COLO829 (cell line): ENCODE measurements around the gene PTTG1IP.
"Not testable (repeated sequence)": the region's sequence is repeated elsewhere in the genome, so short reads cannot be mapped to it uniquely, and the experiment has no call there.

Experiments
- DNase-seq: peaks from one replicate; pipeline ENCODE4 v3.0.0; 2012; ENCODE audit warnings: low spot score

PTTG1IP gene, protein sequence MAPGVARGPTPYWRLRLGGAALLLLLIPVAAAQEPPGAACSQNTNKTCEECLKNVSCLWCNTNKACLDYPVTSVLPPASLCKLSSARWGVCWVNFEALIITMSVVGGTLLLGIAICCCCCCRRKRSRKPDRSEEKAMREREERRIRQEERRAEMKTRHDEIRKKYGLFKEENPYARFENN

DNA sequence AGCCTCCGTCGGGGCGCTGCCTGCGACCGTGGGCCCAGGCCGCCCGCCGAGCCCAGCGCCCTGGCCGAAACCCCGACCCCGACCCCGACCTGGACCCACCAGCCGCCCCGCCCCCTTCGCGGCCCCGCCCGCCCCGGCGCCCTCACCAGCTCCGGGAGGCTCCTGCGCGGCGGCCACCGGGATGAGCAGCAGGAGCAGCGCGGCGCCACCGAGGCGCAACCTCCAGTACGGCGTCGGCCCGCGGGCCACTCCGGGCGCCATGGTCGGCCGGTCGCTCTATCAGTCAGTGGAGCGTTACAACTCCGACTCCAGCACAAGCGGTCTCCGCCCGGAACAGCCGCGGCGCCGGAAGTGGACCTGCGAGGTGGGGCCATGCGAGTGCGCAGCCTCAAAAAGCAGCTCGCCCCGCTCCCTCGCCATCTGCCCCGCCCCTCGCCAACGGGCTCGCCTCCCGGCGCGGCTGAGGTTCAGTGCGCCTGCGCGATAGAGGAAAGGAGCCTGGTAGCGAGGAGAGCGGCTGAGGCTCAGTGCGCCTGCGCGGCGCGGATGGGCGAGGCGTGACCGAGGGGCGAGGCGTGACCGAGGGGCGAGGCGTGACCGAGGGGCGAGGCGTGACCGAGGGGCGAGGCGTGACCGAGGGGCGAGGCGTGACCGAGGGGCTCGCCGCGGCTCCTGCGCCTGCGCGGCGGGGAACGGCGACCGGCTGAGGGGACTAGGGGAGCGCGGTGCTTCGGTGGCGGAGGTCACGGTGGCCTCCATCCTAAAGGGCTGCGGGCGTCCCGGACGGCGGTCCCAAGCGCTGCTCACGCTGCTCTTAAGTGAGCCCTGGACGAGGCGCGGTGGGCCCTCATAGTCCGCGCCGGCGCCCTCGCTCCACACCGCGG lies at the start of gene PTTG1IP:
Gene PTTG1IP, minus strand, starts transcription at position 335 of the 884 bp plus-strand sequence. Its CDS starts 74 bp downstream, at position 261.
- peak; percentile 100 for DNase-seq

DNA sequence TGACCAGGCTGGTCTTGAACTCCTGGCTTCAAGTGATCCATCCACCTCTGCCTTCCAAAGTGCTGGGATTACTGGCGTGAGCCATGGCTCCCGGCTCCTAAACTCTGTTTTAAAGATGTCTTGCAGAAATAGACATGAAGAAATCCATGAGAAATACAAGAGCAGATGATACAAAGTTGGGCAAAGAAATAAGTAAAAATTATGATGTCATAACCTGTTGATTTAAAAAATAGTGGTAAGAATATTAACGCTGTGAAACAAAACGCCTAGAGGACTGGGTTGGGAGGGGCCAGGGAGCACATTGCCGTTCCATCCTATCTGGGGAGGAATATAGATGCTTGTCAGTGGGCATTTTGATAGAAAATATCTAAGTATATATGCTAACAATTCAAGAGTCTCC lies 48.4 kb upstream of the PTTG1IP start:
- no peak for DNase-seq

DNA sequence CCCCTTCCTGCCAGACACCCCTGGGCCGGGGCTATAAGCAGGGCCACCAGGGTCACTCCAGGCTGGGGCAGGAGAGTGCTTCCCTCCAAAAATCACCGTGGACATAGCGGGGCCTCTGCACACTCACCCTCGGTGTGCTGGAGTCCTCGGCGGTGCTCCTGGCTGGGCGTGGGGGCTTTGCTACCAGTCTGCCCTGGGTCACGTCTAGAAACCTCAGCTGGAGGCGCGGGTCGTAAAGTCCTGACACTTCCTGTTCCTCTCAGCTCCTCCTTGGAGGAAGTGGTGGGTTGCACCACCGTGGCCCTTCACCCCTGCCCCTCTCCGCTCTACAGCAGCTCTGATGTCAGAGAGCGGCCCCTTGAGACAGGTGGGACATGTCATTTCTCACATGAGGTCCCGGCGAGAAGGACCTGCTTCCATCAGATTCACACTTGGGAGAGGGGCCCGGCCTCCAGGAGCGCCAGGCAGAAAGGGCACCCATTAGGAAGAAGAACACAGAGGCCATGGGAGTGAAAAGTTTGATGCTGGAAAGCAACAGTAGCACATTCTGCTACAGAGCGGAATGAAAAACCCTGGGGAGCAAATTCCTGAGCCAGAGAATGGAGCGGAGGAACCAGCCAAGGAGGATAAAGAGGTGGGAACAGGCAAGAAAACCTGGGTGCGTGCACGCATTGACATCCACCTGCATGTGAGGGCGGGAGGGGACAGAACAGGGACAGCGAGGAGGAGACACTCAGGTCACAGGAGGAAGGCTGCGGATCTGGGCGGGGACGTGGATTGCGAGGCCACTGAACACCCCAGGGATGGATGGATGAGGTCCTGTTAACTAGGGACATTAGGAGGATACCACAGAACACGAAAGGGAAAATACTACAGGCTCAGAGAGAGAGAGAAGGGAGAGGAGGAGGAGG lies 47.5 kb upstream of the PTTG1IP start, which contains the start of gene ITGB2:
Gene ITGB2, minus strand, starts transcription at position 206 of the 911 bp plus-strand sequence. CDS start 10,117 bp downstream, outside the sequence.
- no peak for DNase-seq

DNA sequence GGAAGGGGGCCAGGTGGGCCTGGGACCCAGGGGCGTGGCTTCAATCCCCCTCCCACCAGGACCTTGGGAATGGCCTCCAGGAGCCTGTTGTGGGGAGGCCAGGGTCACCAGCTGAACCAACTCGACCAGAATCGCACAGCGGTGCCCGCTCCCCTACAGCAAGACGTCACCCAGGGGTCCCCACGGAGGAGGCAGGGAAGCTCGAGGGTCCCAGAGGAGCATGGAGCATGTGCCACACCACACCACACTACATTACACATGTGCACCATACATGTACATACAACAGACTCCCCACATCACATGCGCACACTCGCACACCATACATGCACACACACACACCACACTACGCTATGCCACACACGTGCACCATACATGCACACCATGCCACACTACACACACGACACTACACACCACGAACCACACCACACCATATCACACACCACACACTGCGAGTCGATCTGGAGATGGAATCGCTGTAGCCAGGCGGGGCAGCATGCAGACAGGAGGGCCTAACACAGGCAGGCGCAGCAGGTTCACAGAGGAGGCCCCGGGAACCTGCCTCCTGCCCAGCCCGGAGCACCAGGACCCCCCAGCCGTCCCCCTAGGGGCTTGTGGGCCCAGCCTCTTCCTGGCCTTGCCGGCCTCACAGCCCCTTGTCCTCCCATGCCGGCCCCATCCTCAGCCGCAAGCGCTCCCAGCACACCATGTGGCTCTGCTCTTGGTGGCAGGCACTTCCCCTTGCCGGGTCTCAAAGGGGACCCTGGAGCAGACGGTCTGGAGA lies 46.6 kb upstream of the PTTG1IP start:
- no peak for DNase-seq

DNA sequence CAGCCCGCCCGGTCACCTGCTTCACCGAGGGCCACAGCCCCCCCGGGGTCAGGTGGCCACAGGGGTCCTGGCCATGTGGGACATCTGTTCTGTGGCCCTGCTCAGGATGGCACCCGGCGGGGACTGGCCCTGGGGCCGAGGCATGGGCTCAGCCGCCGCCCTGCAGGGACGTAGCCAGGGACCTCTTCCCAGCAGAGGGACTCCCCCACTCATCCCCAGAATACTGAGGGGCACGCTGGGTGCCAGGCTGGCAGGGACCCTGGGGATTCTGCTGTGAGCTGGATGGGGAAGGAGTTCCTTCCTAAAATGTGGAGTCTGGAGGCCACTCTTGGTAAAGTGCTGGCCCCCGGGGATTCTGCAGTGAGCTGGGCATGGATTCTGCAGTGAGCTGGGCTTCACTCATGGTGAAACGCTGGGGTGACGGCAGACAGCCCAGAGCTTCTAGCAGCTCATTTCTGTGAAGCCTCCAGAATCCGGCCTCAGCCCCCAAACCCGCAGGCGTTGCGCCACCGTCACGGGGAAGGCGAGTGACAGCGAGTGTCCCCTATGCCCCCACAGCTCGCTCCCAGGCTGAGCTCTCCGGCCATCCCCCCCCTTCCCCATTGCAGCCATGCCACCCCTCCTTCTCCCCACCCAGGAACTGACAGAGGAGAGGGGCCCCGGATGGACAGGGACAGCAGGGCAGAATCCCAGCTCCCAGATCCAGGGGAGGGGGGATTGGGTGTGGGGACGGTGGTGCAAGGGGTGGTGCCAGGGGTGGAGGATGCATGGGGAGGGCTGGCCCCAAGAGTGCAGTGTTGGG lies 45.8 kb upstream of the PTTG1IP start:
- no peak for DNase-seq

DNA sequence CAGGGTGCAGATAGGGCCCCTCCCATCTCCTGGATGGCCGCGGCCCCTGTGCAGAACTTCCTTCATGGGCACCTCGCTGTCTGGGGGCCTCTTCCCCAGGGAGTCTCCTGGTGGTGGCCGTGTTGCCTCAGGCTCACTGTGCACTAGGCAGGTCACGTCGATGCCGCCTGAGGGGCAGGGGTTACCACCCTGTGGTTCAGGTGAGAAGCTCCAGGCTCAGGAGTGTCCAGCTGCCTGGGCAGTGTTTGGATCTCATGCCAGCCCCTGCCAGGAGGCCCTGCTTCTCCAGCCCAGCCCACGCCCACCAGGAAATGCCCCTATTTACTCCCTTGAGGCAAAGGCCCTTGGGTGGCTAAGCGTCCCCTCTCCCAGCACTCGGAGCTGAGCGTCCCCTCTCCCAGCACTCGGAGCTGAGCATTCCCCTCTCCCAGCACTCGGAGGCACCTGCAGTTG lies 45.1 kb upstream of the PTTG1IP start:
- DNase-seq = no peak

DNA sequence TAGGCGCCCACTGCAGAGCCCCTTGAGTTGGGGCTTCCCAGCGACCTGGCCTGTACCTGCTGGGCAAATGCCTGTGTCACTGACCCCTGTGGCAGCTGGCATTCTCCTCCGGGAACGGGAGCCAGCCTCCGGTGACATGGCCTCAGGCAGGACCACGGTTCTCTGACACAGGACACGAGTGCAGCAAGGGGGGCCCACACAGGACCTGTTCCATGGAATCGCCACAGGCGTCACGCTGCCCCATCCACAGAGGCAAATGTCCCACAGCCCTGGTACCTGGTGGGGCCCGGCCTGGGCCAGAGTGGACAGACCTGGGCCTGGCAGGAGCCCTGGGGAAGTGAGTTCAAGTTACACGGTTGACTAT lies 44.6 kb upstream of the PTTG1IP start:
- no peak for DNase-seq

DNA sequence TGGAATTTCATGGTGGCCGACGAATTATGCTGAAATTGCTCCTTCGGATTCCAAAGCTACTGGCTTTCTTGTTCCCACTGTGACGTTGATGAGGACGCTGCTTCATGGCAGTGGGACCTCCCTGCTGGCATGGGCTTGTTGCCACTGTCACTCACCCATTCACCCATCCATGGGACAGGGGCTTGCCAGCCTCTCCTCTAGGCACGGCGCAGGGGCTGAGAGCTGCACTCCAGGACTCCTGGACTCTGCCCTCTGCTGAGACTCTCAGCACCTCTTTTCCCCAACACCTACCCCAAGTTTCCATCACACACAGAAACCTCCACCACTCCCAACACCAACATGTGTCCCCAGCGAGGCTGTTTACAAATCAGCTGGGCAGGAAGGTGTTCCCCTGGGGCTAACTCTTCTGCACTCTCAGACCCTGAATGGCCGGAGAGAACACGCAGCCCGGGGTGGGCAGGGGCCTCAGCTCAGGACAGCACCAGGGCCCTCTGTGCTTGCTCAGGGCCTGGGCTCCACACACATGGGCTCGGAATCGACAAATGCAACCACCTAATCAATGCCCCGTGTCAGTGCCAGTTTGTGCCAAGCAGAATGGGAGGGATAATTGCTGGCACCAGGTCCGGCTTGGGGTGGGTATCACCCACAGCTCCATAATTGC lies 44.1 kb upstream of the PTTG1IP start:
- DNase-seq = no peak

DNA sequence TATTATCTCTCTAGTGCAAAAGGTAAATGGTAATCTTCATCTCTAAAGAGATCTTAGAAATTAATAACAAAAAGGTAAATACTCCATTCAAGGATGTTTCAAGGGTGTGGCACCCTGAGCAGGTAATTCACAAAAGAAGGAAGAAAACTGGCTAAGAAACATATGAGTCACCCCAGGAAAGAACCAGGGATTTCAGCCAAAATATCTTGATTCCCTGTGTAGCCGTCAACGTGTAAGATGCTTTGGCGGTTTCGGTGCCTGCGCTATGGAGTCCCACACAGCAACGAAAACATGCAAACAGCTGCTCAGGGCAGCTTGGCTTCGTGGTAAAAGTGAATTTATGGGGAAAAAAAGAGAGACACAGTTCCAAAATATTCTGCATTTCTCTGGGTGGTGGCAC lies 43.5 kb upstream of the PTTG1IP start:
- DNase-seq = no peak

DNA sequence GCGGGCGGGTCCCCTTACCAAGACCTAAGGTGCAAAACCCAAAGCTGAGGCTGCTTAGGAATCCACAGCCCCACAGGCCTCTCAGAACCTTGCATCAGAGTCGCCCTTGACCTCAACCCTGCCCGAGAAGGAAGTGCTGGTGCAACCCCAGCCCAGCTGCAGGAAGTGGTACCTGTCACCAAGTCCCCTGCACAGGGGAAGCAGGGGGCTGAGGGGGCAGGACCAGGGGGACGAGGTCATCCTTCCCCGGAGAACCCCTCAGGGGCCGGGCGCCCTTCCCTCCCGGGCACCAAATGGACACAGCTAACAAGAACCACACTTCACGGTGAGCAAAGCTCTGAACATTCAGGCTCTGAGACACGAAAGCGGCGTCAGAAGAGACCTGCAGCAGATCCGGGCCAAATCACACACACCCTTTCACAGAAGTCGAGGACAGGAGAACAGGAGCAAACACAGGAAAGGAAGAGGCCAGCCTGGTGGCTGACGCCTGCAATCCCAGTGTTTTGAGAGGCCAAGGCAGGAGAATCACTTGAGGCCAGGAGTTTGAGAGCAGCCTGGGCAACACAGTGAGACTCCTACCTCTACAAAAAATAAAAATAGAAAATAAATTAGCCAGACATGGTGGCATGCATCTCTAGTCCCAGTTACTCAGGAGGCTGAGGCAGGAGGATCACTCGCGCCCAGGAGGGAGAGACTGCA lies 40.8 kb upstream of the PTTG1IP start:
- no peak for DNase-seq

DNA sequence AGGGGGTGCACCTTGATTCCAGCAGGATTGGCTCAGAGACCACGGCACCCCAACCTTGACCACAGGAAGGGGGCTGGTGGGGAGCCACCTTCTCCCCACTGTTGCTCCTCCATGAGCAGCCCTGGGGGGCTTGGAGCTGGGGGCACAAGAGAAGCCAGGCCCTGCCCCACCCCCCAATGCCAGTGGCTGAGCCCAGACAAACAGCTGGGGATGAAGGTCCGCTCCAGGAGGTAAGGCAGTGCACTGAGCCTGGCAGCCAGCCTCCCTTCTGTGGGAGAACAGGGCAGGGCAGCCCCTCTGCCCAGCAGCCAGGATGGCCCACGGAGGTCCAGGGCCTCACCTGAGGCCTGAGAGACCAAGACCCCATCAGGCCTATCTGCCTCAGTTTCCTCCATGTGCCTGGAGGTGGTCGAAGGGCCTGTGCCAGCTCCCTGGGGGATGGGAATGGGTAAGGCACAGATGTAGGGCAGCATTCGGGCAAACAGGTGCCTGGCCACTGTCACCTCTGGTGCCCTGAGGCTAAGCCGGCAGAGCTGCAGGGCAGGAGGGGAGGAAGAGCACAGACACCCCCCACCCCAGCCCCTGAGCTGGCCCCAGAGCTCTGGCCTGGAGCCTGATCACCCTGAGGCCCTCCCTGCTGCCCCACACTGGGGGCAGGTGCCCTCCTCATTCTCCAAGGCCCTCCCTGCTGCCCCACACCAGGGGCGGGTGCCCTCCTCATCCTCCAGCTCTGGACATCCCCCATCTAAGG lies 40.1 kb upstream of the PTTG1IP start:
- no peak for DNase-seq

DNA sequence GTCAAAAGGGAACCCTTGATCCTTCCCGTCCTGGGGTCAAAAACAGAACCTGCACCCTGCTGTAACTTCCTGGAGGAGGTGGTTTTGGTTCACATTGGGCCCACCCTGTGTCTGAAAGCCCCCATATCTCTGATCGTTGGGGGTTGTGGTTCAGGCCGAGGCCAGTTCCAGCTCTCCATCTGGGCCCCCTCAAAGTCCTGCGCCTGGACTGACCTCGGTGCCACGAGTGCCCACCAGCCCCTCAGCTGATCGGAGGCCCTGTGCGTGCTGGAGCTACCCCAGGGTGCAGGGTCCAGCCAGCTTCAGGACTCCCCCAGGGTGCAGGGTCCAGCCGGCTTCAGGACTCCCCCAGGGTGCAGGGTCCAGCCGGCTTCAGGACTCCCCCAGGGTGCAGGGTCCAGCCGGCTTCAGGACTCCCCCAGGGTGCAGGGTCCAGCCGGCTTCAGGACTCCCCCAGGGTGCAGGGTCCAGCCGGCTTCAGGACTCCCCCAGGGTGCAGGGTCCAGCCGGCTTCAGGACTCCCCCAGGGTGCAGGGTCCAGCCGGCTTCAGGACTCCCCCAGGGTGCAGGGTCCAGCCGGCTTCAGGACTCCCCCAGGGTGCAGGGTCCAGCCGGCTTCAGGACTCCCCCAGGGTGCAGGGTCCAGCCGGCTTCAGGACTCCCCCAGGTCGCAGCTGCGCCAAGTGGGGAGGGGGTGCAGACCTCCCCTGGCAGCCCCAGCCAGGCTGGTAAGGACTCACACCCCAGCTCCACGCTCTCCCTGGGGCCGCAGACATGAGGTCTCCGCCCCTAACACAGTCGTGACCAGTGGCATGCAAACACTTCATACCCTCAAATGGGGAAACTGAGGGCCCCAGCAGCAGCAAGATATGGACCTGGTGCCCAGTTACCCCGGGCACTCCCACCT lies 39.3 kb upstream of the PTTG1IP start:
- not testable (repeated sequence) for DNase-seq

DNA sequence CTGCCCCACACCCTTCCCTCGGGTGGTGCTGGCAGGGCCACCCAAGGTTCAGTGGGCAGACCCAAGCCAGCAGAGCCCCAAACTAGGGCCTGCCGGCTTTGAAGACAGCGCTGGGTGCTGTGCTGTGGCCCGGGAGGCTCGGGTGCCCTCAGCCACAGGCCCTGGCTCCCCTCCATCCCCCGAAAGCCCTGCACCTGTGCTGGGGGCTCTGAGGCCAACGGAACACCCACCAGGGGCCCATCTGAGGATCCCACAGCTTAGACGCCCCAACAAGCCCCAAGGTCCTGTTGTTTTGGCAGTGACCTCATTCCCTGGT lies 38.6 kb upstream of the PTTG1IP start:
- DNase-seq = no peak

DNA sequence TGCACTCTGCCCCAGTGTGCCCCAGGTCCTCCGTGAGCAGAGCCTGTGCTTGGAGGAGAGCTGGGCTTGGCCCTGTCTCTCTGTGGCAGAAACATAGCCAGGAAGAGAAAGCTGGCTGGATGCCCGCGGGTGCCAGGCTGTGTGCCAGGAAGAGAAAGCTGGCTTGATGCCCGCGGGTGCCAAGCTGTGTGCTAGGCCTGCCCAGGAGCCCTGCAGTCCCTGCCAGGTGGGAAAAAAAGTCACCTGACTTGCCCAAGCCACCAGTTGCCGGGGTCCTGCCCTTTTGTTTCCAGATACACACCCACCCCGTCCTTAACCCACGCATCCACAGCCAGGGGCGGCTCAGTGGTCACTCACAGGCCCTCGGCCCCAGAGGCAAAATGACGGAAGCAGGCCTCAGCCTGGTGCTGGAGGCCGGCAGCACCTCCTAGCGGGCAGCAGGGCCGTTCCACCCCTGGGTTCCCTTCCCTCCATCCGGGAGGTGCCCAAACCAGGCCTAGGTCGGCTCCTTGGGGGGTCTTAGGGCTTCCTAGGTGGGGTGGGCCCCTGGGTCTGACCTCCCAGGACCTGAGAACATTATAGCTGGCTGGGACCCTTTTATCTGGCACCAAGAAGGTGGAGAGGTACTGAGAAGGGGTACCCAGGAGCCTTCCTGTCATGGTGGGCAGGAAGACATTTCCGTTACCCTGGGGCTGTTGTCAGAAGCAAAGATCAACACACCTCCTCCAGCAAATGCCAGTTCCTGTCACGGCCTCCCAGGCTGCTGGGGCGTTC lies 38.1 kb upstream of the PTTG1IP start:
- DNase-seq = no peak

DNA sequence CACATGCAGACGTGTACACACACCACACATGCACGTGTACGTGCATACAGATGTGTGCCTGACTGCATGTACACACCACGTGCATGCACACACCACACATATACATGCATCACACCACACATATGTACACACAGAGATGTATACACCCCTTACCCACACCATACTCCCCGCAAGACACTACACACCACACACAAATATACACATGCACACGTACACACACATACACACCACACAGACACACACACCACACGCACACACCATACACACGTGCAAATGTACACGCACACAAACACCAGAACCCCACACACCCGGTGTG lies 37.5 kb upstream of the PTTG1IP start:
- no peak for DNase-seq

DNA sequence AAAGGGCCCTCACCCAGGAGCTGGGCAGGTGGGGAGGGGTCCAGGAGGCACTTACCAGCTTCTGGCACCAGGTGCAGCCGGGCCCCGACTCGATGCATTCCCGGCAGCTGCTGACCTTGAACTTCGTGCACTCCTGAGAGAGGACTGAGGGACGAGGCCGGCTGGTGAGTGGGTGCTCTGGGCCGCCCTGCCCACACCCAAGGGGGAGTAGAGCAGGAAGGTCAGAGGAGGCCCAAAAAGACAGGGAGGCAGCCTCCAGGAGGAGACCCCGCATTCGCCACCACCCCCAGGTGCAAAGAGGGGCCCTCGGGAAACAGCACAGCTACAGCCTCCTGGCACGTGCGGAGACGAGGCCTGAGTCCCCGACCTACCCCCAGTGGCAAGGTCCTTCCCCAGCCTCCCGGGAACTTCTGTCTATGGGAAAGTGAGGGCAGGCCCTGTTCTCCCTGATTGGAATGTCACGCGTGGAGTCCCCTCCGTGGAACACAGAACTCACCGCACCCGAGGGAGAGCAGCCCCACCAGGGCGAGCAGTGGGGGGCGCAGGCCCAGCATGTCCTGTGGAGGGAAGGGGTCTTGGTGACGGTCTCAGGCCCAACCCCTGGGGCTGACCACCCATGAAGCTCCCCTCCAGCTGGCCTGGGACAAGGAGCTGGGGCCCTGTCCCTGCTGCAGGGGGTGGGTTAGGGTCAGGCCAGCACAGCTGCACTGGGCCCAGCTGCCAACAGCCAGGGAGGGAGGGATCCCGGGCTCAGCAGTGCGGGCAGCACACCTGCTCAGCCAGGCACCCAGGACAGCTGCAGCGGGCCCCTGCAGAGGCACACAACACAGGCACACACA lies 37.0 kb upstream of the PTTG1IP start:
- DNase-seq = no peak
